HG02970 (cell line): ENCODE measurements around the gene TGFB2.

Source experiments
- ATAC-seq: cut with Tn5 transposase; IDR thresholded peaks from one replicate; pipeline ENCODE4 v1.9.1; 2021; ENCODE audit warnings: mild to moderate bottlenecking, moderate library complexity, moderate number of reproducible peaks; ENCODE audit not compliant: unreplicated experiment, low FRiP score

Gene TGFB2

GRCh38 chr1:218413179-218413578, 68.0 kb downstream of the TGFB2 start:
- no peak for ATAC-seq

DNA sequence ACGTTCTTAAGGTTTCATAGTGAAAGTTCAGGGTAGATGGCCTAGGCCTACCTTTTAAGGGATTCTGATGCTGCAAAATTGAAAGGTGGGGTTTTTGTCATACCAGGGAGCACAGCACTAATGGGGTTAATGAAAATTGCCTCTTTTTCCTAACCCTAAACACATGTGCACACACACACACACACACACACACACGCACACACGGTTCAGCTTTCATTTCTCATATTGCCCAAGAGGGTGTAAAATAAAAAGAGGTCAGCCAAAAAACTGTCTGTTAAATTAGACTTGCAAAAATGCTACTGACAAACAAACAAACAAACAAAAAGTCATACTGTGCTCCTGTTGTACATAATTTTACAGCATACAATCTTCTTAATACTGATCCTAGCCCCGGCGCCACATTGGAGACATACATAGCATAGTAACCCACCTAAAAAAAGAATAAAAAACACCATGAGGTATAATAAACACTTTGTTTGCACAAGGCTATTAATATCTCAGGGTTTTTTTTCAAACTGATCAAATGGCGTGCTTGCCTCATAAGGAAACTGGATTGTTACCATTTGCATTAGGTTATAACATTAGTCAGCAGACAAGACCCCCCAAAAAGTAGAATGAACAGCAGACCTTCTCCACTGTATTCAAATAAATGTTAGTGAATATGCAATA, 69.1 kb downstream of the TGFB2 start:
- no peak for ATAC-seq

- no peak for ATAC-seq
Observed at GRCh38 chr1:218415726-218416125, 70.6 kb downstream of the TGFB2 start.

DNA sequence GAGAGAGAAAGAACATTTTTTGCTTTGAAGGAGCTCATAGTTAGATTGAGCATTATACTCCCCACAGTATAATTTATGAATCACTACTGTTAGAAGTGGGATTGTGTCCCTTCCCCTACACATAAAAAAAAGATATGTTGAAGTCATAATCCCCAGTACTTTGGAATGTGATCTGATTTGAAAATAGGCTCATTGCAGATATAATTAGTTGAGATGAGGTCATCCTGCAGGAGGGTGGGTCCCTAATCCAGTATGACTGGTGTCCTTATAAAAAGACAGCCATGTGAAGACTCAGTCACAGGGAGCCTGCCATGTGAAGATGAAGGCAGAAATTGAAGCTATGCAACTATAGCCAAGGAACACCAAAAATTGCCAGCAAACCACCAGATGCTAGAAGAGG, 76.4 kb downstream of the TGFB2 start:
- no peak for ATAC-seq

- ATAC-seq: no peak
Observed at GRCh38 chr1:218424502-218424901, 79.4 kb downstream of the TGFB2 start.

GRCh38 chr1:218425647-218426342, 80.7 kb downstream of the TGFB2 start:
- ATAC-seq: no peak

DNA sequence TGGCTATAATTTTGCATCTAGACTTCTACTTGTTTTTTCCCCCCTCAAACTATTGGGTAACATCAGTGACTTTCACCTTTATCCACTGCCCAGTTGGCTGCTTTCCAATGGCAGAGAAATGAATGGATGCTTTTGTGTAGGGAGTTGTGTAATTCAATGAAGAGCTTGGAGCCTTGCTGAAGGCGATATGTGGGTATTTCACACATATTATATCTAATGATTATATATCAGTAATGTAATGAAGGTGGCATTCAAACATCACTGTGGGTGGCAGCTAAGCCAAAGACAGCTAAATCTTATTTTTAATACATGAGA, 81.2 kb downstream of the TGFB2 start:
- ATAC-seq: no peak

DNA sequence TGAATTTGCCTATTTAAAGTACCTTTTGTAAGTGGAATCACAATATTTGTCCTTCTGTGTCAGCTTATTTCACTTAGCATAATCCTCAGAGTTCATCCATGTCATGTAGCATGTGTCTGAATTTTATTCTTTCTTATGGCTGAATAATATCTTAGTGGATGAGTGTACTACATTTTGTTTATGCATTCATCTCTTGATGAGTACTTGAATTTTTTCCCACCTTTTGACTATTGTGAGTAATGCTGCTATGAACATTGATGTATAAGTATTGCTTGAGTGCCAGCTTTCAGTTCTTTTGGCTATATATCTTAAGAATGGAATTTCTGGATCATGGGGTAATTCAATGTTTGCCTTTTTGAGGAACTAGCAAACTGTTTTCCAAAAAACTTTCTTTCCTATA, 84.2 kb downstream of the TGFB2 start:
- no peak for ATAC-seq

- no peak for ATAC-seq
Observed at GRCh38 chr1:218430346-218430745, 85.2 kb downstream of the TGFB2 start.

DNA sequence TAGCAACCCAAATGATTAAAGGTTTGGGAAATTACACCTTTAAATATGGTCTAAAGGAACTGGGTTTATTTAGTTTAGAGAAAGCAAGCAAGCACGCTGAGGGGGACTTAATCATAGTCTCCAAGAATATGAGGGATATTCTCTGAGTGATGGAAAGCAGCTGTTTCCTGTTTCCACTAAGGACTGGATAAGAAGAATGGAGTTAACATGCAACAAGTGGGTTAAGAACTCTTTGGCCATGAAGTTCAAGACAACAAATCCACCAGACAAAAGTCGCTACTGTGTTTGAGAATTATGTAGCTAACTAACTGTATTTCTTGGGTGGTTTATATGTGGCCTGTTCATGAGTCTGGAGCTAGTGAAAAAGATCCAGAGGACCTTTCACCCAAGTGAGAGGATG, 85.7 kb downstream of the TGFB2 start:
- ATAC-seq: no peak

- no peak for ATAC-seq
Observed at GRCh38 chr1:218431476-218431875, 86.3 kb downstream of the TGFB2 start.

- ATAC-seq: no peak
Observed at GRCh38 chr1:218433744-218434143, 88.6 kb downstream of the TGFB2 start.

DNA sequence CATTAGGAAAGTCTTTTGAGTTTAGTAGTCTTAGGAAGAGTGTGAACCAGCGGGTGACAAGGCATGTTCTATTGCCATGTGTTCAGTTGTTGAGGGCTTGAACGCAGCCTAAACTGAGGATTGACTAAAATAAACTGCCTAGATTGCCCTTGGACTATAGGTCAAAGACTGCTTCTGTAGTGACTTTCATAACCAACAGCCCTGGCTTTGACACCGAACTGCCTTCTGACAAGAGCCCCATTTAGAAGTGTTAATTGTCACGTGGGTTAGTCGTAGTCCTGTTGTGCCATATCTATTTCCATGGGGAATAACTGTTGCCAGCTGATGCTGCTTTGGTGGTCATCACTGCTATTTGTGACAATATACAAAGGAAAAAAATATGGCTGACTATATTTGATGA, 90.4 kb downstream of the TGFB2 start:
- no peak for ATAC-seq

DNA sequence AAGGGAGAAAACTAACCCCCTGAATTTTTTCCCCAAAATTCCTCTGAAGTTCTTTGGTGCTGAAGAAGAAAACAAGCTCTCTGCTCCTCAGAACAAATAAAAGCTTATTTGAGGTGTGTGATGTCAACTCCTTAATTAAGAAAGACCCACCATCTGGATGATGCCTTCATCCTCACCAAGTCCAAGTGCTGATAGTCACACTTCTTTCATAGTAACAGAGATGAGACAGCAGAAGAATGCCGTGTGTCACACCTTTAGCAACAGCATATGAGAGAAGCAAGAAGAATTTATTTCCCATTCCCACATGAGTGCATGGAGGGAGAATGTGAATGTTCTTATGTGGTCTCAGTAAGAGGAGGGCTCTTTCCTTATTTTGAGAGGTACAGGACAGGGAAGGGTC, 91.2 kb downstream of the TGFB2 start:
- ATAC-seq: no peak

GRCh38 chr1:218436997-218437396, 91.9 kb downstream of the TGFB2 start:
- ATAC-seq: no peak

DNA sequence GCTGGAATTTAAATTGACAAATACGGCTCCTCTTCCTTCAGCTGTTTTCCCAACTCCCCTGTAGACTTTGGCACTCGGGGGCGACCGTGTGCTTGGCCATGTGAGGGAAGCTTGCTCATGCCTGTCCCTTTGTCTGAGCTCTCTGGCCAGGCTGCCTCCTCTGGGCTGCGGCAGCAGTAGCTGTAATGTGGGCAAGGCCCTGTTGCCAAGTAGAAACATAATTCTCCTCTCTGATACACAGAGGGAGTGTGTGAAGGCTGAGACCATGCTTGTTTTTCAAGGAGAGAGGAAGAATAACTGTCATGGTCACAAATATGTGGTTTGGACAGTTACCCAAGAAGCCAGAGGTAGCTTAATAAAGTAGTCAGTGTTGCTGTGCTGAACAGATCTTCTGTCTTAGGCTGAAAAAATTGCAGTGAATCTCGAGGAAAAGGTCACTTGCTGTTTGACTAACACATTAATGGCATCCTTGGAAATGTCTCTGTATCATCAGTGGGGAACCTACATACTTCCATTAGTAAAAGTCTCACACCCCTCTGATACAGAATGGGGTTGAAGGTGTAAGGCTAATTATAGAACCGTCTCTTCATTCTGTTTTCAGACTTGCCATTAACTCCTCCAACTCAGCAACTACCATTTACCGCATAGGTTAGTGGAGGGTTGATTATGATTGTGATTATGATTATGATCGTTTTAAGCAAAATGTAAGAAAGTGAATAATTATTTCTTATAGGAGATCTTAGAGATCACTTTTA, 94.6 kb downstream of the TGFB2 start:
- no peak for ATAC-seq

DNA sequence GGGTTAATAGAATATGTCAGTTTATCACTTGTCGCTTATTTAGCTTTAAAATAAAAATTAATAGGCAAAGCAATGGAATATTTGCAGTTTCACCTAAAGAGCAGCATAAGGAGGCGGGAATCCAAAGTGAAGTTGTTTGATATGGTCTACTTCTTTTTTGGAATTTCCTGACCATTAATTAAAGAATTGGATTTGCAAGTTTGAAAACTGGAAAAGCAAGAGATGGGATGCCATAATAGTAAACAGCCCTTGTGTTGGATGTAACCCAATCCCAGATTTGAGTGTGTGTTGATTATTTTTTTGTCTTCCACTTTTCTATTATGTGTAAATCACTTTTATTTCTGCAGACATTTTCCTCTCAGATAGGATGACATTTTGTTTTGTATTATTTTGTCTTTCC, 98.1 kb downstream of the TGFB2 start:
- ATAC-seq: no peak

- ATAC-seq: no peak
Observed at GRCh38 chr1:218444173-218444572, 99.0 kb downstream of the TGFB2 start.

GRCh38 chr1:218444588-218444987, 99.5 kb downstream of the TGFB2 start:
- no peak for ATAC-seq

- no peak for ATAC-seq
Observed at GRCh38 chr1:218447010-218447689, 102.0 kb downstream of the TGFB2 start.

GRCh38 chr1:218451415-218451814, 106.3 kb downstream of the TGFB2 start:
- no peak for ATAC-seq
